Psoas muscle (tissue), 8 donors: ENCODE measurements around the gene HERPUD1. TPM values are rescaled to one million over a fixed set of nuclear protein-coding genes. Genes with fewer than 3 reads are reported as not detected.

Source experiments
- ATAC-seq, 4 donors: fragments of 200-7000 bp; cut with Tn5 transposase; one replicate each; pipeline ENCODE4 v1.9.1; 2020; ENCODE audit warnings: moderate library complexity in 3 of 4, mild to moderate bottlenecking in 2 of 4
- DNase-seq, 2 donors: peaks; one replicate each; pipeline ENCODE4 v3.0.0-alpha.2; 2020
- H3K27ac ChIP-seq: fragments of 200-600 bp; one replicate; pipeline ENCODE4 v1.8.0; 2022
- H3K27me3 ChIP-seq, 3 donors: fragments of 200-600 bp in 1 of 3; one replicate each; pipeline versions ENCODE4 v1.6.1 to v1.8.0; 2013 to 2022; ENCODE audit warnings: low read length in 2 of 3, mild to moderate bottlenecking in 2 of 3, moderate library complexity in 1 of 3; ENCODE audit not compliant: insufficient read depth in 3 of 3
- H3K36me3 ChIP-seq, 2 donors: fragments of 200-600 bp in 1 of 2; one replicate each; pipeline versions ENCODE4 v1.6.1 to v1.8.0; 2013 to 2022; ENCODE audit warnings: low read depth in 1 of 2, mild to moderate bottlenecking in 1 of 2, moderate library complexity in 1 of 2; ENCODE audit not compliant: insufficient read depth in 1 of 2
- H3K4me1 ChIP-seq: fragments of 200-600 bp; one replicate; pipeline ENCODE4 v1.8.0; 2022
- H3K4me3 ChIP-seq: fragments of 200-600 bp; one replicate; pipeline ENCODE4 v1.8.0; 2022; ENCODE audit warnings: mild to moderate bottlenecking
- H3K9me3 ChIP-seq: fragments of 200-600 bp; one replicate; pipeline ENCODE4 v1.8.0; 2022
- CTCF ChIP-seq: fragments of 200-600 bp; IDR thresholded peaks from one replicate; pipeline ENCODE4 v1.8.0; 2022; ENCODE audit warnings: antibody characterized with exemption
- WGBS, 3 donors: extraction: QIAGEN DNeasy Blood & Tissue Kit; methylation state at CpG; one replicate each; pipeline versions ENCODE4 v1.1.6 to v1.1.7; 2013; 5-methylcytosine and 5-hydroxymethylcytosine counted together
- intact Hi-C, 2 donors: fragments of 100-400 bp; cut with DNase I; formaldehyde crosslinking; loops; one replicate each; pipeline versions ENCODE4 v1.11.0 to v1.14.2; 2022
- polyA plus RNA-seq, 3 donors: library from polyadenylated mRNA; stranded (reverse); fragments of 200-250 nt; gene quantifications; one replicate each; pipeline ENCODE4 v1.2.3, GENCODE V29; 2013
- total RNA-seq, 4 donors: library from RNA; stranded (reverse); fragmentation: NEBNext Ultra II Directional in 2 of 4; extraction: Animal tissue kit (Norgen Biotek cat#: 25700) in 2 of 4; gene quantifications; one replicate each; pipeline versions ENCODE4 v1.2.1 to v1.2.4, GENCODE V29; 2021 to 2023
- donor health status: healthy with polysubstance abuse.
- donor health status: DM: no; HTN: no; CAD: no; lungs with moderate emphysema.
- donor health status: Bipolar disorder and iron deficiency.
- donor health status: healthy.
- donor health status: DM: yes; HTN: yes; CAD: no.
- donor health status: DM: no; HTN: no; CAD: no.
- donor health status: DM: no; HTN: no; CAD: no.
- donor health status: DM: yes; HTN: yes; CAD: no.

HERPUD1 gene
- total and polyA plus RNA-seq, 7 donors: 70.2 to 162 (median 113) TPM

- no peaks in the 10 kb centered on the region for H3K4me1 ChIP-seq
- no peak for ATAC-seq
- H3K27me3 ChIP-seq: no peaks in the 10 kb centered on the region
- H3K9me3 ChIP-seq: no peaks in the 10 kb centered on the region
- no peak for TF ChIP-seq CTCF
- H3K36me3 ChIP-seq: no peaks in the 10 kb centered on the region
- WGBS, 3 donors: 85 to 86% (median 86%) methylated on average over 9 of the region's 9 CpGs
- intact Hi-C loops: no loop called here
- H3K4me3 ChIP-seq: no peak overlapping the region
- DNase-seq: no peak
- no peak overlapping the region for H3K27ac ChIP-seq
Measured at GRCh38 chr16:56885446-56886162, 46.3 kb upstream of the HERPUD1 start.

DNA sequence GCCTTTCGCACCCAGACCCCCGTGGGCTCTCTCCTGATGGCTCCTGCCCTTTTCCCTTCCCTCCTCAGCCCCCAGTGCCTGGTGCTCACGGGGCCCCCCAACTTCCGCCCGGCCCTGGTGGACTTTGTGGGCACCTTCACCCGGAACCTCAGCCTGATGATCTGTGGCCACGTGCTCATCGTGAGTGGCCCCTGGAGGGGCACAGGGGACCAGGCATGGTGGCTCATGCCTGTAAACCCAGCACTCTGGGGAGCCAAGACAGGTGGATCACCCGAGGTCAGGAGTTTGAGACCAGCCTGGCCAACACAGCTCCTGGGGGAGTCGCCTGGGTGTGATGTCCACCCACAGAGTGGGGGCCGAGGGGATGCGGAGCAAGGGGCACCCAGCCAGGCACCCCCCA, 45.6 kb upstream of the HERPUD1 start:
- intact Hi-C loops: no loop called here
- WGBS, 3 donors: 87 to 94% (median 88%) methylated on average over 10 to 12 of the region's 12 CpGs
- Histone ChIP-seq H3K9me3 (no peaks in the 10 kb centered on the region), H3K27ac (no peak overlapping the region), H3K4me1 (no peaks in the 10 kb centered on the region), H3K27me3 (no peaks in the 10 kb centered on the region), H3K36me3 (no peaks in the 10 kb centered on the region), H3K4me3 (no peak overlapping the region)
- no peak for TF ChIP-seq CTCF
- ATAC-seq (no peak), DNase-seq (no peak)

- Histone ChIP-seq H3K27me3 (no peaks in the 10 kb centered on the region), H3K4me1 (no peaks in the 10 kb centered on the region), H3K4me3 (no peak overlapping the region), H3K9me3 (no peaks in the 10 kb centered on the region), H3K36me3 (no peaks in the 10 kb centered on the region), H3K27ac (no peak overlapping the region)
- intact Hi-C loops: no loop called here
- no peak for TF ChIP-seq CTCF
- WGBS, 3 donors: 71 to 84% (median 71%) methylated on average over 9 of the region's 9 CpGs
- DNase-seq (no peak), ATAC-seq (no peak)
Measured at GRCh38 chr16:56886826-56887225, 45.1 kb upstream of the HERPUD1 start.

DNA sequence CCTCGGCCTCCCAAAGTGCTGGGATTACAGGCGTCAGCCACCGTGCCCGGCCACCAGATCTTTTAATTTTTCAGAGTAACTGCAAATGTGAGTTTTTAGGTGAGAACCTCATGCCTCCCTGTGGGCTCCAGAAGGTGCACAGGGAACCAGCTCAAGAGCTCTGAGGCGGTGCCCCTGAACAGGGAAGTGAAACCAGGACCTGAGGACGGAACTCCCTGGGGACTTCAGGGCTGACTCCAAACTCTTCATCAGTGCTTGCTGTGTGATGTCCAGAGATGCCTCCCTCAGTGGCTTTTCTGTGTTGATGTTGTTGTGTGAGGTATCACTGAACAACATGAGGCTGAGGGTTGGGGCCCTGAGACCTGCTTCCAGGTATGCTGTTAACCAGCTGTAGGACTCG, 43.1 kb upstream of the HERPUD1 start:
- Histone ChIP-seq H3K9me3 (no peaks in the 10 kb centered on the region), H3K4me1 (no peaks in the 10 kb centered on the region), H3K36me3 (no peaks in the 10 kb centered on the region), H3K27me3 (no peaks in the 10 kb centered on the region), H3K27ac (no peak overlapping the region), H3K4me3 (no peak overlapping the region)
- TF ChIP-seq CTCF: no peak
- ATAC-seq (no peak), DNase-seq (no peak)
- 90 to 93% (median 91%) methylated on average over 7 of the region's 7 CpGs for WGBS, 3 donors
- intact Hi-C loops: no loop called here

DNA sequence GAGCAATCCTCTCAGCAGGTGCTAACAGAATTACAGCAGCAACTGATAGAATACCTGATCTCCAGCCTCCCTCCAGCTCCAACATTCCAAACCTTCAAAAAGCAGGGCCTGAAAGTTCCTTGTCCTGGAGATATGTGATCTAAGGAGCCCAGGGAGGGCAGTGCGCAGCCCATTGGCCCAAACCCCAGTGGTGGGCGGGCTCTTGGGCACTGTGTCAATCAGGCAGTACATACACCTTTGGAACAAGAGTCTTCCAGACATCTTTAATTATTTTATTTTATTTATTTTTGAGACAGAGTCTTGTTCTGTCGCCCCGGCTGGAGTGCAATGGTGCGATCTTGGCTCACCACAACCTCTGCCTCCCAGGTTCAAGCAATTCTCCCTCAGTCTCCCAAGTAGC, 42.7 kb upstream of the HERPUD1 start:
- H3K9me3 ChIP-seq: no peaks in the 10 kb centered on the region
- 94 to 98% (median 97%) methylated on average over 5 of the region's 5 CpGs for WGBS, 3 donors
- H3K27me3 ChIP-seq: no peaks in the 10 kb centered on the region
- no peak overlapping the region for H3K27ac ChIP-seq
- DNase-seq: no peak
- intact Hi-C loops: no loop called here
- no peaks in the 10 kb centered on the region for H3K4me1 ChIP-seq
- no peak for ATAC-seq
- no peak for TF ChIP-seq CTCF
- no peak overlapping the region for H3K4me3 ChIP-seq
- no peaks in the 10 kb centered on the region for H3K36me3 ChIP-seq
